PFSK-1 (cell line): Measurements from ENCODE around the gene LCE3E.

ENCODE experiments used
- FOXP2 ChIP-seq: optimal IDR thresholded peaks from 2 replicates; pipeline ENCODE3; 2011; ENCODE audit warnings: borderline replicate concordance, control low read depth, inconsistent platforms; ENCODE audit not compliant: insufficient read depth; ENCODE audit errors: extremely low read length, extremely low read depth
- POLR2AphosphoS5 ChIP-seq: IDR thresholded peaks from 2 replicates; pipeline ENCODE4 v1.6.1; 2012; ENCODE audit warnings: low read depth, mild to moderate bottlenecking, control low read depth, low read length, moderate library complexity
- REST ChIP-seq, 2 experiments: IDR thresholded peaks; 2 replicates each; pipeline versions ENCODE4 v1.6.1 to v1.8.0; 2011 to 2012; ENCODE audit warnings: low read depth in 2 of 2, low read length in 2 of 2, control low read depth in 1 of 2, inconsistent platforms in 1 of 2, mild to moderate bottlenecking in 1 of 2, moderate library complexity in 1 of 2; ENCODE audit not compliant: insufficient read depth in 1 of 2
- SIN3A ChIP-seq: IDR thresholded peaks from 2 replicates; pipeline ENCODE4 v1.6.1; 2012; ENCODE audit warnings: mild to moderate bottlenecking, low read length, moderate library complexity, borderline replicate concordance; ENCODE audit not compliant: insufficient read depth
- TAF1 ChIP-seq: IDR thresholded peaks from 2 replicates; pipeline ENCODE4 v1.6.1; 2012; ENCODE audit warnings: low read length, control low read depth, borderline replicate concordance; ENCODE audit not compliant: insufficient read depth

LCE3E gene

GRCh38 chr1:152546704-152547103 is 19.9 kb downstream of the LCE3E start:
- TF ChIP-seq REST (IDR thresholded peaks at IDR 0.05; ENCODE audit: insufficient read depth in 1 of 2, low read depth in 2 of 2, low read length in 2 of 2) (no peak), SIN3A (no peak), FOXP2 (no peak), TAF1 (no peak), POLR2AphosphoS5 (no peak)

- TF ChIP-seq REST (IDR thresholded peaks at IDR 0.05; ENCODE audit: insufficient read depth in 1 of 2, low read depth in 2 of 2, low read length in 2 of 2): no peak
- TF ChIP-seq POLR2AphosphoS5: no peak
- TF ChIP-seq FOXP2: no peak
- no peak for TF ChIP-seq SIN3A
- no peak for TF ChIP-seq TAF1
Observed at GRCh38 chr1:152543820-152544219, 22.8 kb downstream of the LCE3E start.

- TF ChIP-seq REST (IDR thresholded peaks at IDR 0.05; ENCODE audit: insufficient read depth in 1 of 2, low read depth in 2 of 2, low read length in 2 of 2) (no peak), TAF1 (no peak), SIN3A (no peak), POLR2AphosphoS5 (no peak), FOXP2 (no peak)
Observed at GRCh38 chr1:152539901-152540300, 26.7 kb downstream of the LCE3E start.

- TF ChIP-seq POLR2AphosphoS5: no peak
- no peak for TF ChIP-seq SIN3A
- TF ChIP-seq TAF1: no peak
Observed at GRCh38 chr1:152537496-152537895, 29.1 kb downstream of the LCE3E start.

GRCh38 chr1:152535774-152536173 is 30.8 kb downstream of the LCE3E start:
- no peak for TF ChIP-seq TAF1
- TF ChIP-seq SIN3A: no peak
- TF ChIP-seq REST (IDR thresholded peaks at IDR 0.05; ENCODE audit: insufficient read depth in 1 of 2, low read depth in 2 of 2, low read length in 2 of 2): no peak
- TF ChIP-seq FOXP2: no peak
- TF ChIP-seq POLR2AphosphoS5: no peak
